CD4-positive, alpha-beta T cell treated with Interleukin-15 for 4 hours (primary cell): ENCODE results near the gene NKX2-2.
"Not testable (repeated sequence)": the region's sequence is repeated elsewhere in the genome, so short reads cannot be mapped to it uniquely, and the experiment has no call there.

Experiments used
- DNase-seq: peaks from one replicate; pipeline ENCODE4 v3.0.0-alpha.2; 2020; ENCODE audit warnings: low spot score

The NKX2-2 gene

GRCh38 chr20:21508230-21509078, 5.4 kb downstream of the NKX2-2 start:
- DNase-seq = no peak

GRCh38 chr20:21507400-21508229, 6.2 kb downstream of the NKX2-2 start:
- no peak for DNase-seq

- DNase-seq = peak; percentile 59
Observed at GRCh38 chr20:21505810-21506530, 7.9 kb downstream of the NKX2-2 start.

- DNase-seq = peak; percentile 77
Observed at GRCh38 chr20:21505161-21505809, 8.6 kb downstream of the NKX2-2 start.

GRCh38 chr20:21504323-21504722, 9.5 kb downstream of the NKX2-2 start:
- DNase-seq = no peak

GRCh38 chr20:21503345-21503744, 10.5 kb downstream of the NKX2-2 start:
- no peak for DNase-seq

- no peak for DNase-seq
Observed at GRCh38 chr20:21501184-21501583, 12.7 kb downstream of the NKX2-2 start.

GRCh38 chr20:21500599-21500998, 13.3 kb downstream of the NKX2-2 start:
- no peak for DNase-seq

GRCh38 chr20:21499641-21500040, 14.2 kb downstream of the NKX2-2 start:
- no peak for DNase-seq

GRCh38 chr20:21498635-21499034, 15.2 kb downstream of the NKX2-2 start:
- no peak for DNase-seq

GRCh38 chr20:21498195-21498594, 15.7 kb downstream of the NKX2-2 start:
- no peak for DNase-seq

GRCh38 chr20:21496452-21496851, 17.4 kb downstream of the NKX2-2 start:
- DNase-seq = no peak

- no peak for DNase-seq
Observed at GRCh38 chr20:21493049-21493448, 20.8 kb downstream of the NKX2-2 start.

GRCh38 chr20:21490105-21490504, 23.8 kb downstream of the NKX2-2 start:
- no peak for DNase-seq

- not testable (repeated sequence) for DNase-seq
Observed at GRCh38 chr20:21480144-21480543, 33.7 kb downstream of the NKX2-2 start.

- DNase-seq = no peak
Observed at GRCh38 chr20:21465799-21466198, 48.1 kb downstream of the NKX2-2 start.

- no peak for DNase-seq
Observed at GRCh38 chr20:21464916-21465315, 48.9 kb downstream of the NKX2-2 start.
